ENCODE measurements around the gene ME2. TPM values are rescaled to one million over a fixed set of nuclear protein-coding genes. Genes with fewer than 3 reads are reported as not detected.

Gene ME2
- total and polyA plus RNA-seq, 2 donors (not counting 3 experiments of a cell fraction or from before 2014, with no cell fraction given) = 28.6 to 42.4 TPM

- dilution Hi-C loops (cut with MboI; ENCODE audit: extremely low pct_ligation_motif_present, low sequenced_read_pairs) = no loop called here
- CTCF ChIA-PET = no interaction called here
Measured at GRCh38 chr18:50937183-50937582, 58.3 kb downstream of the ME2 start.

GRCh38 chr18:50938912-50939311, 60.0 kb downstream of the ME2 start:
- POLR2A ChIA-PET = interaction anchor here (0.7 kb wide), 1 partner anchor 35 kb away, joined by 3 read pairs; no protein-coding TSS in a partner anchor
- TF ChIP-seq POLR2A (IDR thresholded peaks at IDR 0.05; ENCODE audit: low read depth, low read length) (no peak), JUN (IDR thresholded peaks at IDR 0.05; ENCODE audit: borderline replicate concordance, insufficient read depth, insufficient read length, low read depth) (no peak), CTCF (IDR thresholded peaks at IDR 0.05; ENCODE audit: extremely low read depth in 1 of 2, insufficient read depth in 1 of 2, low read depth in 1 of 2, low read length in 2 of 2) (no peak), MYC (IDR thresholded peaks at IDR 0.05; ENCODE audit: low read depth, low read length) (no peak), GATA2 (IDR thresholded peaks at IDR 0.05; ENCODE audit: insufficient read depth, insufficient read length, low read depth, low read length) (no peak), MAX (IDR thresholded peaks at IDR 0.05; ENCODE audit: insufficient read depth, insufficient read length) (no peak), EZH2 (IDR thresholded peaks at IDR 0.05; ENCODE audit: borderline replicate concordance, low read depth, low read length, severe bottlenecking) (no peak), POLR2AphosphoS5 (IDR thresholded peaks at IDR 0.05; ENCODE audit: insufficient read depth, low read depth, low read length) (no peak), FOS (IDR thresholded peaks at IDR 0.05; ENCODE audit: borderline replicate concordance, insufficient read depth, low read length) (no peak)

More at GRCh38 chr18:50937183-50937582, 58.3 kb downstream of the ME2 start:
- Histone ChIP-seq H3K36me3 (ENCODE audit: control insufficient read depth in 2 of 2, extremely low read depth in 1 of 2, insufficient read depth in 2 of 2, low read length in 2 of 2) (peaks cover 0 to 2% of the 10 kb centered on the region in 2 experiments), H3K27ac (ENCODE audit: insufficient read depth, low read depth, low read length) (no peak overlapping the region), H3K4me1 (ENCODE audit: control insufficient read depth, extremely low read depth, insufficient read depth, low read length) (no peaks in the 10 kb centered on the region), H3K9me3 (replicated peaks; ENCODE audit: control insufficient read depth, insufficient read depth, low read length) (no peaks in the 10 kb centered on the region), H3K79me2 (ENCODE audit: control insufficient read depth, insufficient read depth, low read length) (no peaks in the 10 kb centered on the region), H2AFZ (ENCODE audit: low read depth, low read length) (no peak overlapping the region), H3K9me1 (replicated peaks; ENCODE audit: control insufficient read depth, extremely low read depth, insufficient read depth, low read length) (no peaks in the 10 kb centered on the region), H4K20me1 (replicated peaks; ENCODE audit: control insufficient read depth, extremely low read depth, insufficient read depth, low read length) (no peaks in the 10 kb centered on the region), H3K9ac (replicated peaks; ENCODE audit: extremely low read depth, insufficient read depth, low read length) (no peak overlapping the region), H3K4me3 (replicated peaks in 1 of 3; ENCODE audit: insufficient read depth in 1 of 3, low read depth in 1 of 3, low read length in 3 of 3) (no peak overlapping the region), H3K4me2 (ENCODE audit: insufficient read depth, low read length) (no peak overlapping the region), H3K27me3 (ENCODE audit: control insufficient read depth in 2 of 2, insufficient read depth in 2 of 2, low read length in 2 of 2) (no peaks in the 10 kb centered on the region)
- BruUV-seq (replicated peaks) = no TSS peak
- no peak for TF ChIP-seq MAX (IDR thresholded peaks at IDR 0.05; ENCODE audit: insufficient read depth, insufficient read length)
- TF ChIP-seq POLR2AphosphoS5 (IDR thresholded peaks at IDR 0.05; ENCODE audit: insufficient read depth, low read depth, low read length) = no peak
- no peak for TF ChIP-seq POLR2A (IDR thresholded peaks at IDR 0.05; ENCODE audit: low read depth, low read length)
- TF ChIP-seq JUN (IDR thresholded peaks at IDR 0.05; ENCODE audit: borderline replicate concordance, insufficient read depth, insufficient read length, low read depth) = no peak
- no peak for TF ChIP-seq EZH2 (IDR thresholded peaks at IDR 0.05; ENCODE audit: borderline replicate concordance, low read depth, low read length, severe bottlenecking)
- intact Hi-C loops (cut with micrococcal nuclease) = no loop called here
- POLR2A ChIA-PET = no interaction called here
- FAIRE-seq (no peak), DNase-seq (ENCODE audit: low read depth, low spot score) (no peak)

More at GRCh38 chr18:50938912-50939311, 60.0 kb downstream of the ME2 start:
- BruUV-seq (replicated peaks) = no TSS peak
- dilution Hi-C loops (cut with MboI; ENCODE audit: extremely low pct_ligation_motif_present, low sequenced_read_pairs) (no loop called here), intact Hi-C loops (cut with micrococcal nuclease) (no loop called here)
- Histone ChIP-seq H3K4me3 (replicated peaks in 1 of 3; ENCODE audit: insufficient read depth in 1 of 3, low read depth in 1 of 3, low read length in 3 of 3) (no peak overlapping the region), H3K27me3 (ENCODE audit: control insufficient read depth in 2 of 2, insufficient read depth in 2 of 2, low read length in 2 of 2) (no peaks in the 10 kb centered on the region), H4K20me1 (replicated peaks; ENCODE audit: control insufficient read depth, extremely low read depth, insufficient read depth, low read length) (no peaks in the 10 kb centered on the region), H3K36me3 (ENCODE audit: control insufficient read depth in 2 of 2, extremely low read depth in 1 of 2, insufficient read depth in 2 of 2, low read length in 2 of 2) (peaks cover 0 to 2% of the 10 kb centered on the region in 2 experiments), H3K9me3 (replicated peaks; ENCODE audit: control insufficient read depth, insufficient read depth, low read length) (no peaks in the 10 kb centered on the region), H3K4me2 (ENCODE audit: insufficient read depth, low read length) (no peak overlapping the region), H3K27ac (ENCODE audit: insufficient read depth, low read depth, low read length) (no peak overlapping the region), H3K9ac (replicated peaks; ENCODE audit: extremely low read depth, insufficient read depth, low read length) (no peak overlapping the region), H3K79me2 (ENCODE audit: control insufficient read depth, insufficient read depth, low read length) (no peaks in the 10 kb centered on the region), H2AFZ (ENCODE audit: low read depth, low read length) (no peak overlapping the region), H3K4me1 (ENCODE audit: control insufficient read depth, extremely low read depth, insufficient read depth, low read length) (no peaks in the 10 kb centered on the region), H3K9me1 (replicated peaks; ENCODE audit: control insufficient read depth, extremely low read depth, insufficient read depth, low read length) (no peaks in the 10 kb centered on the region)
- DNase-seq (ENCODE audit: low read depth, low spot score) = no peak
- FAIRE-seq = no peak
- CTCF ChIA-PET = interaction anchor here (1.2 to 1.3 kb wide), 2 partner anchors 11 to 118 kb away, joined by 5 to 6 read pairs; no protein-coding TSS in a partner anchor

Data from endothelial cell of umbilical vein (primary cell).